GM12801 (cell line): ENCODE results near the gene LARP6.

Experiments
- CTCF ChIP-seq: IDR thresholded peaks from one replicate; pipeline ENCODE4 v1.5.1; 2011; ENCODE audit warnings: control low read depth; ENCODE audit not compliant: insufficient read length; ENCODE audit errors: extremely low read depth

Gene LARP6

GRCh38 chr15:70837476-70837875, 16.5 kb downstream of the LARP6 start:
- TF ChIP-seq CTCF: no peak

- TF ChIP-seq CTCF: no peak
These were observed 18.1 kb downstream of the LARP6 start for GRCh38 chr15:70835841-70836240.

DNA sequence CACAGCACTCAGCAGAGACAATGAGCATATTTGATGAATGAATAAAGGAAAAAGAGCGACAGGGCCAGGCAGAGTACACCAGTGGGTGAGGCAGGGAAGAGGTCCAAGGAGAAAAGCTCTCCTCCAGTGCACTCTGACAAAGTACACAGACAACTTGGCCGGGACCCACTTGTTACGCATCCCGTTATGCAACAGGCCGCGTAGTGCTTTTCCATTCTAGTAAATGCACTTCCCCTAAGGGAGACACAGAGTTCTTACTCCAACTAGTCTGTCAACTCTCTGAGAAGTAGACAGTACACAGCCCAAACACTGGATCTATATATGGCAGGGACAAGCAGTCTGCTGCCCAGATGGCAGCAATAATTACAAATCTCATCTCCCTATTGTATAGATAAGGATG, 18.5 kb downstream of the LARP6 start:
- no peak for TF ChIP-seq CTCF

DNA sequence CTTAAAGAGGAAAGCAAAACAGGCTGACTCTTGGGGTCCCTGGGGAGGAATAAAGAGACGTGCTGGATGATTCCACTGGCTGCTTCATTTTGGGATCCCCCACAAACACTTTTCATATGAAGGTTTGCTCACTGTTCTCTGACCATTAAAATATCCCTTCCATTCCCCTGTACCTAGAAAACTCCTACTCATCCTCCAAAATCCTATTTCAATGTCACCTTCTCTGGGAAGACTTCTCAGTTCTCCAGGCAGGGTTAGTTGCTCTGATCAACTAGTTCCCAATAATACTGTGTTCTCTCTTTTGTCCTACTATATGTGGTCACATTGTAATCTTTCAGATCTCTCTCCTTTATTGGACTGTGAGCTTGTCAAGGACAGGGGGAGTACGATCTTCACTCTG, 19.0 kb downstream of the LARP6 start:
- no peak for TF ChIP-seq CTCF

GRCh38 chr15:70833861-70834765, 19.8 kb downstream of the LARP6 start:
- no peak for TF ChIP-seq CTCF

DNA sequence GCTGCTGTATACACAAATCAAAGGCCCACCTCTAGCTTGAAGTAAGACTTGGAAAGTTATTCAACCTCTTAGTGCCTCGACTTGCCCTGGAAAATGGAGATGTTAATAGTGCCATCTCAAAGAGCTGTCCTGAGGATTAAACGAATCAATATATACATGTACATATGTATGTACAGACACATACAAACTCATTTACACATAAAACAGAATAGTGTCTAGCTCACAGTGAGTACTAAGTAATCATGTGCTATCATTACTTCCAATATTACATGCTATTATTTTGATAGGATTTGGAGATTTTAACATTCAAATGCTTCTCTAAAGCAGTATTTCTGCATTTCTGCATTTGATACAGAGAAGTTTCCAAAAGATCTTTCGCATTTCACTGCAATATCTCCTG, 20.5 kb downstream of the LARP6 start:
- no peak for TF ChIP-seq CTCF

GRCh38 chr15:70832176-70832575, 21.8 kb downstream of the LARP6 start:
- TF ChIP-seq CTCF: no peak
